Stimulated activated naive CD8-positive, alpha-beta T cell treated with anti-CD3 and anti-CD28 coated beads, Interleukin-15, amount 100 ng/mL, for 72 hours (primary cell): ENCODE measurements around the gene JAKMIP3.

ENCODE experiments used
- ATAC-seq: fragments of 150-1000 bp; cut with Tn5 transposase; 2 replicates; pipeline ENCODE4 v1.10.0; 2021; ENCODE audit warnings: mild to moderate bottlenecking, moderate library complexity
- DNase-seq, 2 donors: peaks; one replicate each; pipeline ENCODE4 v3.0.0; 2021 to 2022
- H3K27ac Mint-ChIP-seq, 2 donors: one replicate each; pipeline ENCODE4 v1.8.0; 2022; ENCODE audit warnings: mild to moderate bottlenecking in 2 of 2, mixed read lengths in 2 of 2, moderate library complexity in 2 of 2
- H3K27me3 Mint-ChIP-seq: one replicate; pipeline ENCODE4 v1.8.0; 2022; ENCODE audit warnings: mixed read lengths
- H3K4me1 Mint-ChIP-seq: one replicate; pipeline ENCODE4 v1.8.0; 2022; ENCODE audit warnings: mild to moderate bottlenecking, mixed read lengths
- H3K4me3 Mint-ChIP-seq, 2 donors: one replicate each; pipeline ENCODE4 v1.8.0; 2022; ENCODE audit warnings: mild to moderate bottlenecking in 2 of 2, mixed read lengths in 2 of 2, moderate library complexity in 1 of 2
- H3K9me3 Mint-ChIP-seq, 2 donors: one replicate each; pipeline ENCODE4 v1.8.0; 2022; ENCODE audit warnings: mixed read lengths in 2 of 2

Gene JAKMIP3

GRCh38 chr10:132058111-132058745, 7.5 kb upstream of the JAKMIP3 start:
- ATAC-seq (no peak), DNase-seq (no peak)
- no peak overlapping the region for H3K27ac Mint-ChIP-seq
- peaks cover under 1 to 14% of the 10 kb centered on the region in 2 donors for H3K9me3 Mint-ChIP-seq
- no peaks in the 10 kb centered on the region for H3K4me1 Mint-ChIP-seq
- H3K4me3 Mint-ChIP-seq: no peak overlapping the region
- H3K27me3 Mint-ChIP-seq: peaks cover 68% of the 10 kb centered on the region

- ATAC-seq (no peak), DNase-seq (no peak)
- Mint-ChIP-seq H3K27me3 (peaks cover 66% of the 10 kb centered on the region), H3K4me3 (no peak overlapping the region), H3K9me3 (peaks cover 0 to 5% of the 10 kb centered on the region in 2 donors), H3K4me1 (no peaks in the 10 kb centered on the region), H3K27ac (no peak overlapping the region)
Observed at GRCh38 chr10:132058793-132059759, 6.7 kb upstream of the JAKMIP3 start.

- ATAC-seq: no peak
- H3K27me3 Mint-ChIP-seq: peaks cover 62% of the 10 kb centered on the region
- no peak overlapping the region for H3K27ac Mint-ChIP-seq
- no peak overlapping the region for H3K4me3 Mint-ChIP-seq
- no peaks in the 10 kb centered on the region for H3K9me3 Mint-ChIP-seq
- DNase-seq: no peak
- no peaks in the 10 kb centered on the region for H3K4me1 Mint-ChIP-seq
Observed at GRCh38 chr10:132059760-132060508, 5.8 kb upstream of the JAKMIP3 start.

GRCh38 chr10:132061030-132061429, 4.7 kb upstream of the JAKMIP3 start:
- Mint-ChIP-seq H3K9me3 (no peaks in the 10 kb centered on the region), H3K27me3 (peaks cover 62% of the 10 kb centered on the region), H3K4me3 (no peak overlapping the region), H3K27ac (peak overlapping the region in 1 of 2 donors; percentile 9), H3K4me1 (peaks cover 9% of the 10 kb centered on the region)
- no peak for ATAC-seq
- DNase-seq: no peak

- H3K27me3 Mint-ChIP-seq: peaks cover 66% of the 10 kb centered on the region
Observed at GRCh38 chr10:132061465-132061864, 4.3 kb upstream of the JAKMIP3 start.

GRCh38 chr10:132062116-132062515, 3.6 kb upstream of the JAKMIP3 start:
- Mint-ChIP-seq H3K4me1 (peaks cover 13% of the 10 kb centered on the region), H3K9me3 (no peaks in the 10 kb centered on the region), H3K27me3 (peaks cover 72% of the 10 kb centered on the region), H3K27ac (no peak overlapping the region), H3K4me3 (no peak overlapping the region)
- DNase-seq: no peak
- no peak for ATAC-seq

More at GRCh38 chr10:132061465-132061864, 4.3 kb upstream of the JAKMIP3 start:
- H3K27ac Mint-ChIP-seq: no peak overlapping the region
- ATAC-seq (no peak), DNase-seq (no peak)
- no peak overlapping the region for H3K4me3 Mint-ChIP-seq
- no peaks in the 10 kb centered on the region for H3K9me3 Mint-ChIP-seq
- peaks cover 13% of the 10 kb centered on the region for H3K4me1 Mint-ChIP-seq

GRCh38 chr10:132062641-132063390, 2.9 kb upstream of the JAKMIP3 start:
- ATAC-seq (no peak), DNase-seq (no peak)
- H3K4me3 Mint-ChIP-seq: no peak overlapping the region
- peaks cover 13% of the 10 kb centered on the region for H3K4me1 Mint-ChIP-seq
- no peak overlapping the region for H3K27ac Mint-ChIP-seq
- H3K27me3 Mint-ChIP-seq: peaks cover 73% of the 10 kb centered on the region
- no peaks in the 10 kb centered on the region for H3K9me3 Mint-ChIP-seq

- DNase-seq (no peak), ATAC-seq (no peak)
- Mint-ChIP-seq H3K9me3 (no peaks in the 10 kb centered on the region), H3K27me3 (peaks cover 76% of the 10 kb centered on the region), H3K4me1 (peaks cover 13% of the 10 kb centered on the region), H3K4me3 (no peak overlapping the region), H3K27ac (no peak overlapping the region)
Observed at GRCh38 chr10:132063432-132063831, 2.3 kb upstream of the JAKMIP3 start.

- no peak for DNase-seq
- peaks cover 13% of the 10 kb centered on the region for H3K4me1 Mint-ChIP-seq
- no peak for ATAC-seq
- H3K4me3 Mint-ChIP-seq: no peak overlapping the region
- no peaks in the 10 kb centered on the region for H3K9me3 Mint-ChIP-seq
- no peak overlapping the region for H3K27ac Mint-ChIP-seq
- peaks cover 76% of the 10 kb centered on the region for H3K27me3 Mint-ChIP-seq
Observed at GRCh38 chr10:132064082-132064755, 1.5 kb upstream of the JAKMIP3 start.

GRCh38 chr10:132064771-132065437, 842 bp upstream of the JAKMIP3 start:
- no peak overlapping the region for H3K27ac Mint-ChIP-seq
- peaks cover 13% of the 10 kb centered on the region for H3K4me1 Mint-ChIP-seq
- H3K9me3 Mint-ChIP-seq: no peaks in the 10 kb centered on the region
- DNase-seq (no peak), ATAC-seq (no peak)
- H3K27me3 Mint-ChIP-seq: peaks cover 75% of the 10 kb centered on the region
- peak overlapping the region in 1 of 2 donors; percentile 75 for H3K4me3 Mint-ChIP-seq

GRCh38 chr10:132066186-132066585, 440 bp downstream of the JAKMIP3 start:
- ATAC-seq (no peak), DNase-seq (no peak)
- no peak overlapping the region for H3K27ac Mint-ChIP-seq
- H3K4me1 Mint-ChIP-seq: peaks cover 13% of the 10 kb centered on the region
- H3K27me3 Mint-ChIP-seq: peaks cover 64% of the 10 kb centered on the region
- no peaks in the 10 kb centered on the region for H3K9me3 Mint-ChIP-seq
- peak overlapping the region; percentile 57 to 75 for H3K4me3 Mint-ChIP-seq

GRCh38 chr10:132066812-132067211, 1.1 kb downstream of the JAKMIP3 start:
- H3K27ac Mint-ChIP-seq: no peak overlapping the region
- H3K4me3 Mint-ChIP-seq: no peak overlapping the region
- H3K9me3 Mint-ChIP-seq: no peaks in the 10 kb centered on the region
- peaks cover 57% of the 10 kb centered on the region for H3K27me3 Mint-ChIP-seq
- DNase-seq (no peak), ATAC-seq (no peak)
- peaks cover 13% of the 10 kb centered on the region for H3K4me1 Mint-ChIP-seq

- peaks cover 13% of the 10 kb centered on the region for H3K4me1 Mint-ChIP-seq
- DNase-seq: no peak
- H3K27ac Mint-ChIP-seq: no peak overlapping the region
- peaks cover 46% of the 10 kb centered on the region for H3K27me3 Mint-ChIP-seq
- H3K4me3 Mint-ChIP-seq: no peak overlapping the region
- no peak for ATAC-seq
- no peaks in the 10 kb centered on the region for H3K9me3 Mint-ChIP-seq
Observed at GRCh38 chr10:132068431-132069121, 2.8 kb downstream of the JAKMIP3 start.
